ENCODE data around the gene RANBP3. TPM values are rescaled to one million over a fixed set of nuclear protein-coding genes. Genes with fewer than 3 reads are reported as not detected.
A peak's percentile ranks its signal among the peaks of the same experiment; 100 is the strongest.

The RANBP3 gene
- total RNA-seq, 2 donors from 2014 or later = 77.4 to 81.4 TPM

- TF ChIP-seq CTCF (conservative IDR thresholded peaks at IDR 0.05) = no peak
- Mint-ChIP-seq H3K4me1 (no peaks in the 10 kb centered on the region), H3K27ac (no peak overlapping the region), H3K4me3 (no peak overlapping the region), H3K9me3 (no peaks in the 10 kb centered on the region), H3K36me3 (ENCODE audit: low read depth) (peaks cover 70% of the 10 kb centered on the region), H3K27me3 (ENCODE audit: insufficient read depth) (no peaks in the 10 kb centered on the region)
- Histone ChIP-seq H3K36me3 (ENCODE audit: control insufficient read depth, insufficient read depth, low read length) (peaks cover 63% of the 10 kb centered on the region), H3K27me3 (ENCODE audit: control insufficient read depth, insufficient read depth, low read length, poor library complexity, severe bottlenecking) (no peaks in the 10 kb centered on the region), H3K4me3 (ENCODE audit: low read length) (no peak overlapping the region), H3K9me3 (ENCODE audit: control insufficient read depth, low read length) (no peaks in the 10 kb centered on the region), H3K27ac (ENCODE audit: low read depth, low read length) (no peak overlapping the region), H3K9ac (ENCODE audit: extremely low read depth, low read length, poor library complexity, severe bottlenecking) (no peak overlapping the region), H3K4me1 (ENCODE audit: control insufficient read depth, insufficient read depth, low read length) (no peaks in the 10 kb centered on the region)
- WGBS, 2 experiments (ENCODE audit: insufficient coverage in 1 of 2, insufficient read length in 1 of 2) = 95 to 98% methylated on average over 9 of the region's 9 CpGs
- no peak for DNase-seq
These were observed 41.7 kb downstream of the RANBP3 start for GRCh38 chr19:5936292-5936592.

- H3K27ac Mint-ChIP-seq = no peak overlapping the region
- H3K4me1 Mint-ChIP-seq = no peaks in the 10 kb centered on the region
- no peak overlapping the region for H3K4me3 ChIP-seq (ENCODE audit: low read length)
- peaks cover 72% of the 10 kb centered on the region for H3K36me3 Mint-ChIP-seq (ENCODE audit: low read depth)
- no peaks in the 10 kb centered on the region for H3K4me1 ChIP-seq (ENCODE audit: control insufficient read depth, insufficient read depth, low read length)
- no peak overlapping the region for H3K4me3 Mint-ChIP-seq
- H3K27ac ChIP-seq (ENCODE audit: low read depth, low read length) = peak overlapping the region; percentile 44
- no peaks in the 10 kb centered on the region for H3K27me3 ChIP-seq (ENCODE audit: control insufficient read depth, insufficient read depth, low read length, poor library complexity, severe bottlenecking)
- WGBS, 2 experiments (ENCODE audit: insufficient coverage in 1 of 2, insufficient read length in 1 of 2) = 95 to 98% methylated on average over 21 to 25 of the region's 25 CpGs
- H3K9me3 ChIP-seq (ENCODE audit: control insufficient read depth, low read length) = no peaks in the 10 kb centered on the region
- H3K9ac ChIP-seq (ENCODE audit: extremely low read depth, low read length, poor library complexity, severe bottlenecking) = no peak overlapping the region
- peaks cover 63% of the 10 kb centered on the region for H3K36me3 ChIP-seq (ENCODE audit: control insufficient read depth, insufficient read depth, low read length)
- TF ChIP-seq CTCF (conservative IDR thresholded peaks at IDR 0.05) = no peak
- no peaks in the 10 kb centered on the region for H3K27me3 Mint-ChIP-seq (ENCODE audit: insufficient read depth)
- no peaks in the 10 kb centered on the region for H3K9me3 Mint-ChIP-seq
- DNase-seq = no peak
These were observed 42.3 kb downstream of the RANBP3 start for GRCh38 chr19:5935473-5936291.

GRCh38 chr19:5934774-5935472, 43.0 kb downstream of the RANBP3 start:
- Histone ChIP-seq H3K27me3 (ENCODE audit: control insufficient read depth, insufficient read depth, low read length, poor library complexity, severe bottlenecking) (no peaks in the 10 kb centered on the region), H3K27ac (ENCODE audit: low read depth, low read length) (peak overlapping the region; percentile 44), H3K36me3 (ENCODE audit: control insufficient read depth, insufficient read depth, low read length) (peaks cover 59% of the 10 kb centered on the region), H3K9ac (ENCODE audit: extremely low read depth, low read length, poor library complexity, severe bottlenecking) (no peak overlapping the region), H3K4me1 (ENCODE audit: control insufficient read depth, insufficient read depth, low read length) (no peaks in the 10 kb centered on the region), H3K9me3 (ENCODE audit: control insufficient read depth, low read length) (no peaks in the 10 kb centered on the region), H3K4me3 (ENCODE audit: low read length) (no peak overlapping the region)
- no peaks in the 10 kb centered on the region for H3K27me3 Mint-ChIP-seq (ENCODE audit: insufficient read depth)
- no peak for TF ChIP-seq CTCF (conservative IDR thresholded peaks at IDR 0.05)
- no peak for DNase-seq
- 95 to 96% methylated on average over 10 to 16 of the region's 16 CpGs for WGBS, 2 experiments (ENCODE audit: insufficient coverage in 1 of 2, insufficient read length in 1 of 2)
- H3K4me1 Mint-ChIP-seq = no peaks in the 10 kb centered on the region
- H3K4me3 Mint-ChIP-seq = no peak overlapping the region
- no peak overlapping the region for H3K27ac Mint-ChIP-seq
- H3K9me3 Mint-ChIP-seq = no peaks in the 10 kb centered on the region
- peaks cover 75% of the 10 kb centered on the region for H3K36me3 Mint-ChIP-seq (ENCODE audit: low read depth)

Data from endodermal cell (in vitro differentiated cells).